Forelimb muscle (tissue), 1 donor: Measurements from ENCODE around the gene HIGD1C. TPM values are rescaled to one million over a fixed set of nuclear protein-coding genes. Genes with fewer than 3 reads are reported as not detected.

Source experiments
- DNase-seq: peaks from one replicate; pipeline ENCODE4 v3.0.0-alpha.2; 2013; ENCODE audit warnings: low read depth
- polyA plus RNA-seq: library from polyadenylated mRNA; unstranded; fragments of 120-200 nt; gene quantifications from one replicate; pipeline ENCODE4 v1.2.1, GENCODE V29; 2013; ENCODE audit not compliant: insufficient read length

The HIGD1C gene
- polyA plus RNA-seq, 1 donor, result 0.48 TPM

GRCh38 chr12:51018956-51019355 lies 66.6 kb downstream of the HIGD1C start:
- no peak for DNase-seq

- DNase-seq, result no peak
Observed at GRCh38 chr12:51019927-51020326, 67.6 kb downstream of the HIGD1C start.

Other genes with a start within 250 kb of the HIGD1C start
- gene ATF1, start 188.4 kb upstream of the HIGD1C start, polyA plus RNA-seq, result 37.8 TPM
- 0.04 TPM for gene TMPRSS12, start 109.6 kb upstream of the HIGD1C start, polyA plus RNA-seq
- 24.8 TPM for gene SLC11A2, start 73.8 kb downstream of the HIGD1C start, polyA plus RNA-seq
- gene LETMD1, start 95.8 kb downstream of the HIGD1C start, polyA plus RNA-seq, result 54.3 TPM
- gene CSRNP2, start 131.1 kb downstream of the HIGD1C start, polyA plus RNA-seq, result 26.4 TPM
- 41.4 TPM for gene TFCP2, start 220.6 kb downstream of the HIGD1C start, polyA plus RNA-seq